ENCODE results near the gene OR2V1. TPM values are rescaled to one million over a fixed set of nuclear protein-coding genes. Genes with fewer than 3 reads are reported as not detected.

Gene OR2V1
- total and polyA plus RNA-seq, 2 experiments from 2014 or later = not detected

DNA sequence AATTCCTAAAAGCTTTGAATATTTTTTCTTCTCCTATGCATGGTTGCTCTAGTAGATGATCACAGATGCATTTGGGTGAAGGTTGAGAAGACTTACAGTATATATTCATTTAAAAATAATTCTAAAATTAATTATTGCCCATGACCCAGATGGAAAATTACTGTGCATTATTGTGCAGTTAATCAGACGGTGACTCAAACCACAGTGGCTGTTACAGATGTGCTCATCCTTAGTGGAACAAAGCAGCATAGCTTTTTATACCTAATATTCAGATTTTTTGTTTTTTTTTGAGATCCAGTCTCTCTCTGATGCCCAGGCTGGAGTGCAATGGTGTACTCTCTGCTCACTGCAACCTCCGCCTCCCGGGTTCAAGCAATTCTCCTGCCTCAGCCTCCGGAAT is 10.7 kb downstream of the OR2V1 start (continued):
- TF ChIP-seq, protein P1, sequence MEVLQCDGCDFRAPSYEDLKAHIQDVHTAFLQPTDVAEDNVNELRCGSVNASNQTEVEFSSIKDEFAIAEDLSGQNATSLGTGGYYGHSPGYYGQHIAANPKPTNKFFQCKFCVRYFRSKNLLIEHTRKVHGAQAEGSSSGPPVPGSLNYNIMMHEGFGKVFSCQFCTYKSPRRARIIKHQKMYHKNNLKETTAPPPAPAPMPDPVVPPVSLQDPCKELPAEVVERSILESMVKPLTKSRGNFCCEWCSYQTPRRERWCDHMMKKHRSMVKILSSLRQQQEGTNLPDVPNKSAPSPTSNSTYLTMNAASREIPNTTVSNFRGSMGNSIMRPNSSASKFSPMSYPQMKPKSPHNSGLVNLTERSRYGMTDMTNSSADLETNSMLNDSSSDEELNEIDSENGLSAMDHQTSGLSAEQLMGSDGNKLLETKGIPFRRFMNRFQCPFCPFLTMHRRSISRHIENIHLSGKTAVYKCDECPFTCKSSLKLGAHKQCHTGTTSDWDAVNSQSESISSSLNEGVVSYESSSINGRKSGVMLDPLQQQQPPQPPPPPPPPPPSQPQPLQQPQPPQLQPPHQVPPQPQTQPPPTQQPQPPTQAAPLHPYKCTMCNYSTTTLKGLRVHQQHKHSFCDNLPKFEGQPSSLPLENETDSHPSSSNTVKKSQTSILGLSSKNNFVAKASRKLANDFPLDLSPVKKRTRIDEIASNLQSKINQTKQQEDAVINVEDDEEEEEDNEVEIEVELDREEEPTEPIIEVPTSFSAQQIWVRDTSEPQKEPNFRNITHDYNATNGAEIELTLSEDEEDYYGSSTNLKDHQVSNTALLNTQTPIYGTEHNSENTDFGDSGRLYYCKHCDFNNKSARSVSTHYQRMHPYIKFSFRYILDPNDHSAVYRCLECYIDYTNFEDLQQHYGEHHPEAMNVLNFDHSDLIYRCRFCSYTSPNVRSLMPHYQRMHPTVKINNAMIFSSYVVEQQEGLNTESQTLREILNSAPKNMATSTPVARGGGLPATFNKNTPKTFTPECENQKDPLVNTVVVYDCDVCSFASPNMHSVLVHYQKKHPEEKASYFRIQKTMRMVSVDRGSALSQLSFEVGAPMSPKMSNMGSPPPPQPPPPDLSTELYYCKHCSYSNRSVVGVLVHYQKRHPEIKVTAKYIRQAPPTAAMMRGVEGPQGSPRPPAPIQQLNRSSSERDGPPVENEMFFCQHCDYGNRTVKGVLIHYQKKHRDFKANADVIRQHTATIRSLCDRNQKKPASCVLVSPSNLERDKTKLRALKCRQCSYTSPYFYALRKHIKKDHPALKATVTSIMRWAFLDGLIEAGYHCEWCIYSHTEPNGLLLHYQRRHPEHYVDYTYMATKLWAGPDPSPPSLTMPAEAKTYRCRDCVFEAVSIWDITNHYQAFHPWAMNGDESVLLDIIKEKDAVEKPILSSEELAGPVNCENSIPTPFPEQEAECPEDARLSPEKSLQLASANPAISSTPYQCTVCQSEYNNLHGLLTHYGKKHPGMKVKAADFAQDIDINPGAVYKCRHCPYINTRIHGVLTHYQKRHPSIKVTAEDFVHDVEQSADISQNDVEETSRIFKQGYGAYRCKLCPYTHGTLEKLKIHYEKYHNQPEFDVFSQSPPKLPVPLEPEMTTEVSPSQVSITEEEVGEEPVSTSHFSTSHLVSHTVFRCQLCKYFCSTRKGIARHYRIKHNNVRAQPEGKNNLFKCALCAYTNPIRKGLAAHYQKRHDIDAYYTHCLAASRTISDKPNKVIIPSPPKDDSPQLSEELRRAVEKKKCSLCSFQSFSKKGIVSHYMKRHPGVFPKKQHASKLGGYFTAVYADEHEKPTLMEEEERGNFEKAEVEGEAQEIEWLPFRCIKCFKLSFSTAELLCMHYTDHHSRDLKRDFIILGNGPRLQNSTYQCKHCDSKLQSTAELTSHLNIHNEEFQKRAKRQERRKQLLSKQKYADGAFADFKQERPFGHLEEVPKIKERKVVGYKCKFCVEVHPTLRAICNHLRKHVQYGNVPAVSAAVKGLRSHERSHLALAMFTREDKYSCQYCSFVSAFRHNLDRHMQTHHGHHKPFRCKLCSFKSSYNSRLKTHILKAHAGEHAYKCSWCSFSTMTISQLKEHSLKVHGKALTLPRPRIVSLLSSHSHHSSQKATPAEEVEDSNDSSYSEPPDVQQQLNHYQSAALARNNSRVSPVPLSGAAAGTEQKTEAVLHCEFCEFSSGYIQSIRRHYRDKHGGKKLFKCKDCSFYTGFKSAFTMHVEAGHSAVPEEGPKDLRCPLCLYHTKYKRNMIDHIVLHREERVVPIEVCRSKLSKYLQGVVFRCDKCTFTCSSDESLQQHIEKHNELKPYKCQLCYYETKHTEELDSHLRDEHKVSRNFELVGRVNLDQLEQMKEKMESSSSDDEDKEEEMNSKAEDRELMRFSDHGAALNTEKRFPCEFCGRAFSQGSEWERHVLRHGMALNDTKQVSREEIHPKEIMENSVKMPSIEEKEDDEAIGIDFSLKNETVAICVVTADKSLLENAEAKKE (CRISPR knock-in tag; IDR thresholded peaks at IDR 0.05) = no peak
- TF ChIP-seq CREB1 (CRISPR knock-in tag; IDR thresholded peaks at IDR 0.05; ENCODE audit: low read depth) (no peak), EZH2 (IDR thresholded peaks at IDR 0.05; ENCODE audit: low read depth, unreplicated experiment) (no peak), NANOG (IDR thresholded peaks at IDR 0.05; ENCODE audit: borderline replicate concordance) (no peak), STAT1 (IDR thresholded peaks at IDR 0.05; ENCODE audit: unreplicated experiment) (no peak), EZH2phosphoT487 (IDR thresholded peaks at IDR 0.05; ENCODE audit: unreplicated experiment) (no peak)
- TF ChIP-seq, protein P2, sequence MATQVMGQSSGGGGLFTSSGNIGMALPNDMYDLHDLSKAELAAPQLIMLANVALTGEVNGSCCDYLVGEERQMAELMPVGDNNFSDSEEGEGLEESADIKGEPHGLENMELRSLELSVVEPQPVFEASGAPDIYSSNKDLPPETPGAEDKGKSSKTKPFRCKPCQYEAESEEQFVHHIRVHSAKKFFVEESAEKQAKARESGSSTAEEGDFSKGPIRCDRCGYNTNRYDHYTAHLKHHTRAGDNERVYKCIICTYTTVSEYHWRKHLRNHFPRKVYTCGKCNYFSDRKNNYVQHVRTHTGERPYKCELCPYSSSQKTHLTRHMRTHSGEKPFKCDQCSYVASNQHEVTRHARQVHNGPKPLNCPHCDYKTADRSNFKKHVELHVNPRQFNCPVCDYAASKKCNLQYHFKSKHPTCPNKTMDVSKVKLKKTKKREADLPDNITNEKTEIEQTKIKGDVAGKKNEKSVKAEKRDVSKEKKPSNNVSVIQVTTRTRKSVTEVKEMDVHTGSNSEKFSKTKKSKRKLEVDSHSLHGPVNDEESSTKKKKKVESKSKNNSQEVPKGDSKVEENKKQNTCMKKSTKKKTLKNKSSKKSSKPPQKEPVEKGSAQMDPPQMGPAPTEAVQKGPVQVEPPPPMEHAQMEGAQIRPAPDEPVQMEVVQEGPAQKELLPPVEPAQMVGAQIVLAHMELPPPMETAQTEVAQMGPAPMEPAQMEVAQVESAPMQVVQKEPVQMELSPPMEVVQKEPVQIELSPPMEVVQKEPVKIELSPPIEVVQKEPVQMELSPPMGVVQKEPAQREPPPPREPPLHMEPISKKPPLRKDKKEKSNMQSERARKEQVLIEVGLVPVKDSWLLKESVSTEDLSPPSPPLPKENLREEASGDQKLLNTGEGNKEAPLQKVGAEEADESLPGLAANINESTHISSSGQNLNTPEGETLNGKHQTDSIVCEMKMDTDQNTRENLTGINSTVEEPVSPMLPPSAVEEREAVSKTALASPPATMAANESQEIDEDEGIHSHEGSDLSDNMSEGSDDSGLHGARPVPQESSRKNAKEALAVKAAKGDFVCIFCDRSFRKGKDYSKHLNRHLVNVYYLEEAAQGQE (IDR thresholded peaks at IDR 0.05; ENCODE audit: unreplicated experiment) = no peak
